H1 (cell line): ENCODE data around the gene TIMM22. TPM values are rescaled to one million over a fixed set of nuclear protein-coding genes. Genes with fewer than 3 reads are reported as not detected.

Experiments used
- RNF2 ChIP-seq: fragments of 200-900, 300-1000 bp; sonication (generic); IDR thresholded peaks from 2 replicates; pipeline ENCODE4 v1.7.1; 2016; ENCODE audit warnings: borderline replicate concordance, low read depth, mild to moderate bottlenecking, antibody characterized with exemption, low read length; ENCODE audit not compliant: poor library complexity, severe bottlenecking; ENCODE audit errors: missing control alignments
- polyA plus RNA-seq, 7 experiments: library from polyadenylated mRNA; depleted of rRNA in 3 of 7; stranded (reverse) in 5 of 7; unstranded in 2 of 7; fragments of >200 nt in 5 of 7; fragments of 200-250 nt in 2 of 7; gene quantifications; 1 replicate in 5 of 7; 2 replicates in 1 of 7; 4 replicates in 1 of 7; pipeline versions ENCODE4 v1.2.1 to v1.2.3, GENCODE V29; 2011 to 2013; ENCODE audit warnings: missing spikeins in 2 of 7, mixed read lengths in 2 of 7
- total RNA-seq: library from RNA; stranded (reverse); fragmentation: NEBNext Ultra II Directional; extraction: Animal tissue kit (Norgen Biotek cat#: 25700); gene quantifications from 2 replicates; pipeline ENCODE4 v1.2.1, GENCODE V29; 2021

The TIMM22 gene
- total and polyA plus RNA-seq, 2 of the 8 experiments (the other 6 are each of a cell fraction or from before 2014, with no cell fraction given), result 13.8 to 17.4 TPM

DNA sequence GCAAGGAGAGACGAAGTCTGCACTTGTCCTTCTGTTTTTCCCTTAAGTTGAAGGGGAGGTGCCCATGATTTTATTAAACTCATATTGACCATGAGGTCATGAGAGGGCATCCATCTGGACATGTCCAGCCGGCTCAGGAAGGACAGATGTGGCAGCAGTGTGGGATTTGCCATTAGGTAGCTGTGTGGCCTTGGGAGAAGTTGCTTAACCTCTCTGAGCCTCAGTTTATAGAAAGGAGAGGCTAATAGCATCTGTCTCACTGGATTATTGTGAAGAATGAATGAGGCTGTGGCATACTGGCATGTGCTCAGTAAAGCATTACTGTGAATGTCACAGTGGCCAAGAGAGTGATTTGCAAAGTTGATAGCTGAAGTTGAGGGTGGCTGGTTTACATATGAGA is 1.2 kb downstream of the TIMM22 start (continued):
- TF ChIP-seq RNF2, result no peak
